Measurements from ENCODE around the gene FFAR4. TPM values are rescaled to one million over a fixed set of nuclear protein-coding genes. Genes with fewer than 3 reads are reported as not detected.

Gene FFAR4
- total RNA-seq, 1 donor = not detected

DNA sequence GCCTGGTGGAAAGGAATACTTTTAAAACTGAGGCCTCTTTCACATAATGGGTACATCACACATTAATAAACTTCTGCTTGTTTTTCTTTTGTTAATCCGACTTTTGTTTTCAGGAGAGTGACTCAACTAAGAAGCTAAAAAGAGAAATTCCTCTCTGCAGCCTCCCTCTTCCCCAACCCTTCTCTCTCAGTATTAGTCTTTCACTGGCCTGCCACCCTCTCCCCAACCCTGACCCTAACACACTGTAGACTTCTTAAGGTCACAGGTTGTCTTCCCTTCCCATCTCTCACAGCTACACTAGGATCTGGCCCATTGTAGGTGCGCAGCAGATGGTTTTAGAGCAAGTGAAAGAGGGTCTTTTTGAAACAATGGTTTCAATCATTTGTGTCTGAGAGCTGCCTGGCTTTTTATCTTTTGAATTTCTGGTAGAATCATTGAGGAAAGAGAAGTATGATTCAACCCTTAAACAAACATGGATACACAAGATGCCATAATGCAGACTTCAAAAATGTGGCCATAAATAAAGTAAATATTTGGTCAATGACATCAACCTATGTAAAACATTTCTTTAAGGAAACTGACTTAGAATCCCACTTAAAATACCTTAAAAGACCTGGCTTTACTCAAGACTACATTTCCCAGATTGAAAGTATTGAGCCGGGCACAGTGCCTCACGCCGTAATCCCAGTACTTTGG lies 17.9 kb upstream of the FFAR4 start:
- peak; percentile 53 for DNase-seq (ENCODE audit: insufficient read length, low spot score, missing footprints)
- Histone ChIP-seq H3K4me3 (ENCODE audit: insufficient read depth, low read length) (no peak overlapping the region), H3K27me3 (ENCODE audit: insufficient read depth, low read length) (no peaks in the 10 kb centered on the region), H3K79me2 (ENCODE audit: insufficient read depth, low read length) (no peaks in the 10 kb centered on the region), H3K36me3 (ENCODE audit: insufficient read depth, low read length) (no peaks in the 10 kb centered on the region), H3K4me1 (ENCODE audit: insufficient read depth, low read length) (peaks cover 9% of the 10 kb centered on the region), H2AFZ (ENCODE audit: low read length) (peak overlapping the region; percentile 82), H3K9me3 (ENCODE audit: low read depth, low read length) (no peaks in the 10 kb centered on the region), H4K20me1 (ENCODE audit: insufficient read depth, low read length) (no peaks in the 10 kb centered on the region), H3K27ac (ENCODE audit: low read depth, low read length) (peak overlapping the region; percentile 40), H3K4me2 (ENCODE audit: insufficient read depth, low read length) (peak overlapping the region; percentile 55)
- no peak for TF ChIP-seq CTCF (IDR thresholded peaks at IDR 0.05; ENCODE audit: extremely low read depth, low read depth, low read length)

GRCh38 chr10:93550606-93551005 lies 15.9 kb upstream of the FFAR4 start:
- peaks cover 9% of the 10 kb centered on the region for H3K4me1 ChIP-seq (ENCODE audit: insufficient read depth, low read length)
- H3K4me2 ChIP-seq (ENCODE audit: insufficient read depth, low read length) = no peak overlapping the region
- no peaks in the 10 kb centered on the region for H3K79me2 ChIP-seq (ENCODE audit: insufficient read depth, low read length)
- H3K27me3 ChIP-seq (ENCODE audit: insufficient read depth, low read length) = no peaks in the 10 kb centered on the region
- H3K4me3 ChIP-seq (ENCODE audit: insufficient read depth, low read length) = no peak overlapping the region
- no peak for DNase-seq (ENCODE audit: insufficient read length, low spot score, missing footprints)
- H3K36me3 ChIP-seq (ENCODE audit: insufficient read depth, low read length) = no peaks in the 10 kb centered on the region
- H4K20me1 ChIP-seq (ENCODE audit: insufficient read depth, low read length) = no peaks in the 10 kb centered on the region
- H3K9me3 ChIP-seq (ENCODE audit: low read depth, low read length) = no peaks in the 10 kb centered on the region
- TF ChIP-seq CTCF (IDR thresholded peaks at IDR 0.05; ENCODE audit: extremely low read depth, low read depth, low read length) = no peak
- H3K27ac ChIP-seq (ENCODE audit: low read depth, low read length) = no peak overlapping the region
- no peak overlapping the region for H2AFZ ChIP-seq (ENCODE audit: low read length)

DNA sequence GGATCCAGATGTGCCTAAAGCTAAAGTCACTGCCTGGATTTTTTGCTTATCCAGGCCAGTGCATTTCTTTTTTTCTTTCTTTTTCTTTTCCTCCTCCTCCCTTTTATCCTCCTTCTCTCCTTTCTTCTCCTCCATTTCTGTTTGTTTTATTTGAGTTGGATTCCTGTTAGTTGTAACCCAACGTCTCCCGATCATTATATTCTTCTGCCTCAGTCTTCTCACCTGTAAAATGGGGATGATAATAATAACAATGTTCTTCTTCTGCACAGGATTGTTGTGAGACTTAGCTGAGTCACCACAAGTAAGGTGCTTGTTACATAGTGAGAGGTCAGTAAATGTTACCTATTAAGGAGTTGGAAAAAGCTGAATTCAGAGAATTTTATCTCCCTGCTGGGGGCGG lies 13.7 kb upstream of the FFAR4 start:
- H3K36me3 ChIP-seq (ENCODE audit: insufficient read depth, low read length) = no peaks in the 10 kb centered on the region
- H3K4me2 ChIP-seq (ENCODE audit: insufficient read depth, low read length) = no peak overlapping the region
- no peaks in the 10 kb centered on the region for H4K20me1 ChIP-seq (ENCODE audit: insufficient read depth, low read length)
- no peaks in the 10 kb centered on the region for H3K79me2 ChIP-seq (ENCODE audit: insufficient read depth, low read length)
- H3K27ac ChIP-seq (ENCODE audit: low read depth, low read length) = no peak overlapping the region
- H3K4me1 ChIP-seq (ENCODE audit: insufficient read depth, low read length) = peaks cover 9% of the 10 kb centered on the region
- H3K27me3 ChIP-seq (ENCODE audit: insufficient read depth, low read length) = no peaks in the 10 kb centered on the region
- TF ChIP-seq CTCF (IDR thresholded peaks at IDR 0.05; ENCODE audit: extremely low read depth, low read depth, low read length) = peak; percentile 3
- H3K9me3 ChIP-seq (ENCODE audit: low read depth, low read length) = no peaks in the 10 kb centered on the region
- no peak overlapping the region for H2AFZ ChIP-seq (ENCODE audit: low read length)
- no peak for DNase-seq (ENCODE audit: insufficient read length, low spot score, missing footprints)
- H3K4me3 ChIP-seq (ENCODE audit: insufficient read depth, low read length) = no peak overlapping the region

DNA sequence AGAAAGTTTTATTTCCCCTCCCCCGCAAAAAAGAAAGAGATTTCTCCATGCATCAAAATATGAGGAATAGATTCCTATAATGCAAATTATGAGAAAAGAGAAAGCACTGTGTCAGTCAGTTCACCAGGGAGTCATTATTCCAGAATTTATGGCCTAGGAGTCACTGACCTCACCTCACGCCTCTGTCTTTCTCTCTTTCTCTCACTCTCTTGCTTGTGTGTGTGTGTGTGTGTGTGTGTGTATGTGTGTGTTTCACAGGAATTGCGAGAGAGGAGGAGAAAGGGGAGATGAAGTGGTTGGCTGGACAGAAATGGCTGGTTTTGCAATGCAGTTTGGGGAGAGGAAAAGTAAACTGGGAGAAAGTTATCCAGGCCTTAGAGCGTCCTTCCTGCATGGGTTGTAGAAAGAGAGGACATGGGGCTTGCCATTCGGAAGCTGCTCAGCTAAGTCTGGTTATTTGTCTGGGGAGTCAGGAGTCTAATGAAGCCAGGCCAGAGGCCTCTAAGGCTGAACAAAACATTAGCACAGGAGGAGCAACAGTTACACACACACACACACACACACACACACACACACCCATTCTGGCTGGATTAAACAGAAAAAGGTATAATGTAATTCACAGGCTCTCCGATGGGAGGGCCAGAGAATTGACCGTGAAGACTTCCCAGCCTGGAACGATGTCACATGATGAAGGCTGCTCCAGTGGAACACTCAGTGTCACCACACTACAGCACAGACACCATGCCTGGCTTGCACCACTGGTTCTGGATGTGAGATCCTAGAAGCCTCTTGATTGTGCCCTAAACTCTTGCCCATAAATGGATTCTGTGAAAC lies 12.8 kb upstream of the FFAR4 start:
- Histone ChIP-seq H3K4me1 (ENCODE audit: insufficient read depth, low read length) (peaks cover 2% of the 10 kb centered on the region), H3K79me2 (ENCODE audit: insufficient read depth, low read length) (no peaks in the 10 kb centered on the region), H3K36me3 (ENCODE audit: insufficient read depth, low read length) (no peaks in the 10 kb centered on the region), H2AFZ (ENCODE audit: low read length) (peak overlapping the region; percentile 32), H3K9me3 (ENCODE audit: low read depth, low read length) (no peaks in the 10 kb centered on the region), H3K4me2 (ENCODE audit: insufficient read depth, low read length) (no peak overlapping the region), H4K20me1 (ENCODE audit: insufficient read depth, low read length) (no peaks in the 10 kb centered on the region), H3K27me3 (ENCODE audit: insufficient read depth, low read length) (no peaks in the 10 kb centered on the region), H3K4me3 (ENCODE audit: insufficient read depth, low read length) (no peak overlapping the region), H3K27ac (ENCODE audit: low read depth, low read length) (no peak overlapping the region)
- DNase-seq (ENCODE audit: insufficient read length, low spot score, missing footprints) = no peak
- no peak for TF ChIP-seq CTCF (IDR thresholded peaks at IDR 0.05; ENCODE audit: extremely low read depth, low read depth, low read length)

Data from osteoblast (primary cell).